GM19351 (cell line): Measurements from ENCODE around the gene BCL7B.
"Not testable (repeated sequence)": the region's sequence is repeated elsewhere in the genome, so short reads cannot be mapped to it uniquely, and the experiment has no call there.

ENCODE experiments used
- ATAC-seq: cut with Tn5 transposase; IDR thresholded peaks from one replicate; pipeline ENCODE4 v1.9.1; 2021; ENCODE audit warnings: mild to moderate bottlenecking, moderate library complexity; ENCODE audit not compliant: unreplicated experiment

The BCL7B gene

DNA sequence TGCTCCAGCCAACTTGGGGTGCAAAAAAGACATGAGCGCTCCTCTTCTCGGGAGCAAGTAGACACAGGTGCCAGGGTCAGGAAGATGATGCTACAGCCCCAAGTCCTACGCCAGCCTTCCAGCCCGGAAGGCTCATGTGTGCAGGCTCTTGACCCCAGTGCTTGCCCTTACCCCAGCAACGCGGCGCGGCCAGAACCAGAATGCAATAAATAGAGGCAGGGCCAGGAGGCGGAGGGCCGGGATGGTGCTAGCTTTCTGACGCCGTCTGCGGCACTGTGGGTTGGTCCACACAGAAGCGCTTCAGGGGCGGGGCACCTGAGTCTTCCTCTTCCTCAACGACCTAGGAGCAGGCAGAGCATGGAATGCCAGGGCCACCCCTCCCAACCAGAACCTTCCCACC lies 20.4 kb downstream of the BCL7B start:
- no peak for ATAC-seq

DNA sequence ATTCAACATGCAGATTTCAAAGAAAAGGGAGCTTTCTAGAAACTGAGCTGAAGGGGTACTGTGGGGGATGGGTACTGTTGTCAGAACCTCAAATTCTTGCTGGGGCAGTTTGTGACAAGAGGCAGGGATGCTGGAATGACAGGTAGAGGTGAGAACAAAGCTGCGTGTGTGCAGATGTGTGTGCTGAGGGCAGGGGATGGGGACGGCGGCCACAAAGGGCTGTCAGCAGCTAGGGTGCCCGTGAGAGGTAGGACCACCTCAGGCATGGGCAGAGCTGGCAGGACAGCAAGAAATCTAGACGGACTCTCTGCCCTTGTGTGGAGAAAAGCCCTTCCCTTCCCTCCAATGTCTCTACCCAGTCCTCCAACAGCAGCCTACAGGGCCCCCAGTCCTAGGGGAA lies 21.0 kb downstream of the BCL7B start:
- ATAC-seq = no peak

DNA sequence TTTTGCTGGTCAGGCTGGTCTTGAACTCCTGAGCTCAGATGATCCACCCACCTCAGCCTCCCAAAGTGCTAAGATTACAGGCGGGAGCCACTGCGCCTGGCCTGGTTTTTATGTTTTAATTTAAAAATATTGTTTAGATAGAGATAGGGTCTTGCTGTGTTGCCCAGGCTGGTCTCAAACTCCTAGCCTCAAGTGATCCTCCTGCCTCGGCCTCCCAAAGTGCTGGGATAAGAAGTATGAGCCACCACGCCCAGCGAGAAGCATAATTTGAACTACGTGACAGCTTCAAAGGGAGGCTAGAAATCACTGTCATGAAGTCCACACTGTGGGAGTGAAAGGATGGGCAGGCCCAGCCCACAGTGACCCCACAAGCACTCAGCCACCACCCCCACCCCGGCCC lies 21.6 kb downstream of the BCL7B start:
- ATAC-seq = not testable (repeated sequence)

DNA sequence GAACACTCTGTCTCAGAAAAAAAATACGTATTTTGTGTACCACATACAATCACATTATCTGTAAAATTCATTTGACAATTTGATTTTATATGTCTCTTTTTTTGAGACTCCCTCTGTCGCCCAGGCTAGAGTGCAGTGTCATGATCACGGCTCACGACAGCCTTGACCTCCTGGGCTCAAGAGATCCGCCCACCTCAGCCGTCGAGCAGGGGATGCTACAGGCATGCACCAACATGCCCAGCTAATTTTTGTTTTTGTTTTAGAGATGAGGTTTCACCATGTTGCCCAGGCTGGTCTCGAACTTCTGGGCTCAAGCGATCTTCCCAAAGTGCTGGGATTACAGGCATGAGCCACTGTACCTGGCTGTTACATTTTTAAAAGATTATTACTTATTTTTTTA lies 23.7 kb downstream of the BCL7B start:
- no peak for ATAC-seq

DNA sequence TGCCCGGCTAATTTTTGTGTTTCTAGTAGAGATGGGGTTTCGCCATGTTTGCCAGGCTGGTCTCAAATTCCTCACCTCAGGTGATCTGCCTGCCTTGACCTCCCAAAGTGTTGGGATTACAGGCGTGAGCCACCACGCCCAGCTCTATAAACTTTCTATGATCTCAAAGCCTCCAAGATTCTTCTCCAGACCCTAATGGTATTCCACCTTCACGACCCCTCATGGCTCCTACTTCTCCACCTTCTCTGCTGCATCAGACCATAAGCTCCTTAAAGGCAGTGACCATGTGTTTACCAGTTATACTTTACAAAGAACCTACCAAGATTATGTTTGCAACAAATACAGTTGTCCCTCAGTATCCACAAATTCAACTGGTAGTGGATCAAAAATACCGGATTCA lies 25.3 kb downstream of the BCL7B start:
- ATAC-seq = no peak

DNA sequence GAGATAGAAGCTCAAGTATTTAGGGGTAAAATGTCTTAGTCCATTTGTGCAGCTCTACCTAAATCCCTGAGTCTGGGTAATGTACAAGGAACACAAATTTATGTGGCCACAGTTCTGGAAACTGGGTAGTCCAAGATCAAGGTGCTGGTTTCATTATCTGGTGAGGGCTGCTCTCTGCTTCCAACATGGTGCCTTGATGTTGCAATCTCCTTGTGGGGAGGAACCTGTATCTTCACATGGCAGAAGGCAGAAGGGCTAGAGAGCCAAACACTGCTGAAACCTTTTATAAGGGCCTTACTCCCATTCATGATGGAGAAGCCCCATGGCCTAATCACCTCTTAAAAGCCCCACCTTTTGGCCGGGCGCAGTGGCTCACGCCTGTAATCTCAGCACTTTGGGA lies 26.7 kb downstream of the BCL7B start:
- no peak for ATAC-seq

DNA sequence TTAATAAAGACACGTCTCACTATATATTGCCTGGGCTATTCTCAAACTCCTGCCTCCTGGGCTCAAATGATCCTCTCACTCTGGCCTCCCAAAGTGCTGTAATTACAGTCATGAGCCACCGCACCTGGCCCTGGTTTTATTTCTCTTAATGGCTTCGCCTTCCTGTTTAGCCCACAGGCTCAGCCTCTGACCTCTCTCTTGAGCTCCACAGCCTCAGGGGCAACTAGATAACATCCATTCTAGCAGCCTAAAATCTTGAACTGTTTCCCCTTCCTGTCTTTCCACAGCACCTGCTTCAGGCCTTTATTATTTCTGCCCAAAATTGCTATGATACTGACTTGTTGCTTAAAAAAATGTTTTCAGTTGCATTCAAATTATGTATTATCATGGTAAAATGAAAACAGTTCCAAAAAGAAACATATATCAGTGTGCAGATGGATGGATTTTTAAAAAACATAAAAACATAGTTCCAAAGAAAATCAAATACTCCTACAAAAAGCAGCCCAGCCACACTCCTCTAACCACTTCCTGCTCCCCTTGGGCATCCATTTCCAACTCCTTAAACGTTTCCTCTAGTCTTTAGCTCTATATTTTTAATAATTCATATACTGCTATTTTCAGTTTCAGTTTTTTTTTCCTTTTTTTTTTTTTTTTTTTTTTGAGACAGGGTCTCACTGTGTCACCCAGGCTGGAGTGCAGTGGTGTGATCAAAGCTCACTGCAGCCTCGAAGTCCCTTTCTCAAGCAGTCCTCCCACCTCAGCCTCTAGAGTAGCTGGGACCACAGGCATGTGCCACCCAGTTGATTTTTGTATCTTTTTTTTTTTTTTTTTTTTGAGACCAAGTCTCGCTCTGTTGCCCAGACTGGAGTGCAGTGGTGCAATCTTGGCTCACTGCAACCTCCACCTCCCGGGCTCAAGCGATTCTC lies 30.3 kb downstream of the BCL7B start:
- ATAC-seq = no peak

DNA sequence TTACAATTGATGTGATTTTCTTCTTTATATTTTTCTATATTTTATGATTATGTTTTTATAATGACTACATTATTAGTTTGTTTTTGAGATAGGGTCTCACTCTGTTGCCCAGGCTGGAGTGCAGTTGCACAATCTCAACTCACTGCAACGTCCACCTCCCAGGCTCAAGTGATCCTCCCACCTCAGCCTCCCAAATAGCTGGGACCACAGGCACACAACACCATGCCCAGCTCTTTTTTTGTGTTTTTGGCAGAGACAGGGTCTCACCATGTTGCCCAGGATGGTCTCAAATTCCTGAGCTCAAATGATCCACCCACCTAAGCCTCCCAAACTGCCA lies 31.4 kb downstream of the BCL7B start:
- not testable (repeated sequence) for ATAC-seq

DNA sequence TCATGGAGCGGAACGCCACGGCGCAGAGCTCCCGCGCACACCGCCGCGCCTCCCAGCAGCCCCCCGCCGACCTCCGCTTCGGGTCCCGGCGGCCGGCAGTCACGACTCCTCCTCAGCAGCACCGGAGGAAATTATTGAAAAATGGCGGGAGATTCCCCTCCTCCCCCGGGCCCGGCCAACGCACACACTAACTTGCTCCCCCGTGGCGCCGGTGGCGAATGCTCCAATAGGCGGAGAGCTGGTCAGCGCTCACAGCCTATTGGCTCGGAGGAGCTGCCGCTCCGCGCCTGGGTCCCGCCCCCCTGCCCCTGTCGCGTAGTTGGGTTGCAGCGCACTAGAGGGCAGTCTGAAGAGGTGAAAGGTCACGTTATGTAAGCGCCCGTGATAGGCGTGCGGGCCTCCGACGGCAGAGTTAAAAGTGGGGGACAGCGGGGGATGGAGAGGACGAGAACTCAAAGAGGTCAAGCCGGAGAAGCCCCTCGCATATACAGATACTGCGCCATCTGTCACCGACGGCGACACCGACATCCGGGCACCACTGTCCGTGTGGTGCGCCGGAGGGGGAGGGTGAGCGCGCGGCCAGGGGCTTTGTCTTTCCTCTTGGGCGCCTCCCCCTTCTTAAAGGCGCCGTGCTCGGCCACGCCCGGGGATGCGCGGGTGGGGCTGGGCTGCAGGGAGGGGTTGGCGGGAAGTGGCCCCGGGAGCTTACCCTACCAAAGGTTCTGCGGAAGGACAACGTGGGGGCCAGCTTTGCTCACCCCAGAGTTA lies 35.2 kb downstream of the BCL7B start, which contains the start of gene BAZ1B:
BAZ1B (minus strand) TSS at position 189 of the 768 bp plus-strand sequence. CDS start 360 bp downstream, outside the sequence.
- peak; percentile 81 for ATAC-seq

DNA sequence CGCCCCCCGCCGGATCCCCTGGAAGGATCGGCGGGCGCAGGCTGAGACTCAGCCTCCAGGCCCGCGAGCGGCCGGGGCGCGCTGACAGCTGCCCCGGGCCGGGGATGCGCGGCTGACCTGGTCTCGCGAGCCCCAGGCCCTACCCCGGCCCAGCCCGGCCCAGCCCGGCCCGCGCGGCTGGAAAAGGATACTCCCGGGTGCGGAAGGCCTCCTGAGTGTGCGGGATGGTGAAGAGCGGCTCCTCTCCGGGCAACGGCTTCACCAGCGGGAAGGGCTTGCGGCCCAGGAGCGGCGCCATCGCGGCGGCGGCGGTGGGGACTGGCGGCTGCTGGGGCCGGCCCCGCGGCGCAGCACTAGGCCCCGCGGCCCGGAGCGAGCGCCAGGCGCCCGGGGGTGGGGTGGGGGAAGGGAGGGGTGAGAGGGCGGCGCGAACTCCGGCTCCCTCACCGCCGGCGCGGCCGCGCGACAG lies 35.8 kb downstream of the BCL7B start:
- ATAC-seq = peak; percentile 37

DNA sequence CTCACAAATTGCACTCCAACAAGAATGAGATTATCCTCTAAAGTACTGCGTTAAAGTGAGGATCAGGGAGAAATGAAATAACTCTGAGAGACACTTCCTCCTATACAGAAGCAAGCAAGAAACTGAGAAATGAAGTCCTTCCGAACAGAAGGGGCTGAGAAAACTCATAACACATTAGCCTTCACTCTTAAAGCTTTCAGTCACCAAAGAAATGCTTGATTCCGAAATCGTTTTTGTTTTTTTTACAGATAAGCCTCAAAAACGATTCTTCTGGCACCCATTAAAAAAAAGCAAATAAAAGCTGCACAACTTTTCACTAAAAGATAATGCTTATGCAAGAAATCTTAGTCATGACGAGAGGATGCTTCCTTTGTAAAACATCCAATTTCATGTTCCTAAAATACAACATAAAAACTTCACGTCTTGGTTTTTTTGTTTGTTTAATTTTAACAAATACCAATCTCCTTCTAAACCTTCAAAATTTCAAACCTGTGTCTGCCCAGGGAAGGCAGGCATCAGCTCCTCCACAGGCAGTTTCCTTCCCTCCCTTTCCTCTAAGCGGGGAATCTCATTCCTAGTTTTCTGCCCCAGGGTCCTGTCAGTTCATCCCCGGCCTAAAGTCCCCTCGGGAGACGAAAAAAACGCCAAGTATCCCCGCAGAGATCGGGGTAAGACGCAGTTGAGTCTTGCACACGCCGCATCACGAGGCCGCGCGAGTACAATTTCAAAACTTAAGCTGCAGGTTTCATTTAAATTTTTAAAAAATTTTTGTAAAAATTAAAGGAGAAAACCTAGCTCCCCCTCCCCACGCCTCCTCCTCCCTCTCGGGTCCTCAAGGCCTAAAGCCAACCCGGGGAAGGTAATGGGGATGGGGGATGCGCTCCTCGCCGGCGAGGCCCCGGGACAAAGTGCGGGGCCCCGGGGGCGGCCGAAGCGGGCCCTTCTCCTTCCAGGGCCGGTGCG lies 36.5 kb downstream of the BCL7B start:
- no peak for ATAC-seq

DNA sequence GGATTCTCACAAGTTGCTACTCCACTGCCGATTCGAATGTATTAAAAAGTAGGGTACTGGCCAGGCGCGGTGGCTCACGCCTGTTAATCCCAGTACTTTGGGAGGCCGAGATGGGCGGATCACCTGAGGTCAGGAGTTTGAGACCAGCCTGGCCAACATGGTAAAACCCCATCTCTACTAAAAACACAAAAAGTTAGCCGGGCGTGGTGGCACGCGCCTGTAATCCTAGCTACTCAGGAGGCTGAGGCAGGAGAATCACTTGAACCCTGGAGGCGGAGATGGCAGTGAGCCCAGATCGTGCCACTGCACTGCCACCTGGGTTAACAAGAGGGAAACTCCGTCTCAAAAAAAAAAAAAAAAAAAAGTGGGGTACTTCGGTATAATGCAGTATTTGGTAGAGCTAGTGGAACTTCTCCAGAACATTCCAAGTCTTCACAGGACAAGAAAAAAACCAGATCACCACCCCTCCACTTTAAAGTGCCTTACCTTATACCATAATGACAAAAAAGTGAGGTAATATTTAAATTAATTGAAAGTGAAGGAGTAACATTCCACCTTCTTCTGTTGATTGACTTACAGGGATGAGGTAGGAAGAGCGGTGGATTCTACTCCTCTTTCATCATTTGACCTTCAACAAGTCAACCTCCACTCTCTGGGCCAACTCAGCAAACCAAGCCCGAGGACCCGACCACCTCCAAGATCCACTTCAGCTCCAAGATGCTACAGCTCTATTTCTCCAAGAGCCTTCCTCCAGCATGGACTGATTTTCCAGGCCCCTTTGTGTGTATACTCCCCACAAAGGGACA lies 37.4 kb downstream of the BCL7B start:
- no peak for ATAC-seq

DNA sequence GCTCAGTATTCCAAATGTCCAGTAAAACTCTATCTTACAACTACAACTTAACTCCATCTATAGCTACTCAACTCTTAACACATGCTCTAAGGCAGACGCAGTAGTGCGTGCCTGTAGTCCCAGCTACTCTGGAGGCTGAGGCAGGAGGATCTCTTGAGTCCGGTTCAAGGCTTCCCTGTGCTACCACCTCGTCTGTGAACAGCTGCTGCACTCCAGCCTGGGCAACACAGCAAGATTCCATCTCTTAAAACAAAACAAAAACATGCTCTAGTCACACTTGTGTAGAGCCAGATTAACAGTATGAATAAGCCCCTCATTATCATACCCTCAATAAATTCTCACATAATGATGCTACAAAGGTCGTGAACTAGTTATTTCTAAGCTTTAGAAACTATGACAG lies 39.0 kb downstream of the BCL7B start:
- no peak for ATAC-seq

DNA sequence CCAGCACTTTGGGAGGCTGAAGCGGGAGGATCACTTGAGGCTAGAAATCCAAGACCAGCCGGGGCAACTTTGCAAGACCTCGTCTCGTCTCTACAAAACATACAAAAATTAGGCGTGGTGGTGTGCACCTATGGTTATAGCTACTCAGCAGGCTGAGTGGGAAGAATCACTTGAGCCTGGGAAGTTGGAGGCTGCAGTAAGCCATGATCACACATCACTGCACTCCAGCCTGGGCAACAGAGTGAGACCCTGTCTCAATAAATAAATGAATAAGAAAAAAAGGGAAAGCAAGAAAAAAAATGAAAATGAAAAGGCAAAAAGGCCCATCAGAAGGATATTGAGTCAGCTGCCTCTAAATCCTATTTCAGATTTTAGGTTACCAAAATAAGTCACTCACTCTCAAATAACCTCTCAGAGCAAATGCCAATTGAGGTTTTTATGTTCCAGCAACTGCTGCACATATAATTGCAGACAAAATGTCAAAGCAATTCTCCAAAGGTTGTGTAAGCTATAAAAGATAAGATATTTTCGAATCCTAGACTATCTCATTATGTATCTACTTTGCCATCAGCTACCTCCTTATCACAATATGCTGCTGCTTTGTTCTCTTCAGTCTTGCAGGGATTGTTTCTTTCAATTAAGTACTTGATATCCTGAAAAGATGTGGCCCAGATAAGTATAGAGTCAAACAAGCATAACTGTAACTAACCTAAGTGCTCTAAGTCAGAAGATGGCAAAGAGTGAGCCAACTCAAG lies 40.1 kb downstream of the BCL7B start:
- no peak for ATAC-seq

DNA sequence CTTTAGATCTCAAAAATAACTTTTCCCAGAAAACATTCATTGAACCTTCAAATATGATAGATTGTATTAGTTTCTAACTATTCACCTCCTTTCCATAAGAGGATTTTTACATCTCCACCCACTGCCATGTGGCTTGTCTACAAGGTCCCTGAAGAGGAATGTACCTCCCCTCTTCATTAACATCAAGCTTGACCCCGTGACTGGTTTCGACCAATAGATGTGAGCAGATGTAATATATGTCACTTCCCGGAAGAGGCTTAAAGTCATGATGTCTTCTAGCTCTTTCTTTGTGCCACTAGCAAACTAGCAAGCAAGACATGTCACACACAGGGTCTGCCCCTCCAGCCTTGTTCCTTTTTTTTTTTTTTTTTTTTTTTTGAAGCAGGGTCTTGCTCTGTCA lies 42.3 kb downstream of the BCL7B start:
- no peak for ATAC-seq

DNA sequence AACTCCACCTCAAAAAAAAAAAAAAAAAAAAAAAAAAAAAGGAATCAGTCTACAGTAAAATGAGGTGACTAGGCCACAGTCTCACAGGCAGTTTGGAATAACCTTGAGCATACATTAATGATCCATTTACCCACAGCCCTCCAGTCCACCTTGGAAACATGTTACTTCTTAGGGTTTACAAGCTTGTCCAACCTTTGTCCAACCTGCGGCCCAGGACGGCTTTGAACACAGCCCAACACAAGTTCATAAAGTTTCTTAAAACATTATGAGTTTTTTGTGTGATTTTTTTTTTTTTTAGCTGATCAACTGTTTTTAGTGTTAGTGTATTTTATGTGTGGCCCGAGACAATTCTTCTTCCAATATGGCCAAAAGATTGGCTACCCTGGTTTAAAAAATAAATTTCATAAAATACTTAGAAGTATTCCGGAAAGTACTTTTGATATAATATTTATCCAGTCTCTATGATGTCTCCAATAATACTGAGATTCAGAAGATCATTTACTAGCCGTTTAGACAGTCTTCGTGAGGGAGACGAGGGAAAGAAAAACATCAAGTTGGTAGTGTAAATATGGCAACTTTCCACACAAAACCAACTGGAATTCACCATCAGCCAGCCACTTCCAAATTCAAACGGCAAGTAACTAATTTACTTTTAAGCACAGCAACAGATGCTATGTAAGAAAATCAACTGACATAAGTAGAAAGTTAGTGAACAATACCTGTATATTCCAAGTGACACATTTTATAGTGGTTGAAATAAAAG lies 45.3 kb downstream of the BCL7B start:
- no peak for ATAC-seq

DNA sequence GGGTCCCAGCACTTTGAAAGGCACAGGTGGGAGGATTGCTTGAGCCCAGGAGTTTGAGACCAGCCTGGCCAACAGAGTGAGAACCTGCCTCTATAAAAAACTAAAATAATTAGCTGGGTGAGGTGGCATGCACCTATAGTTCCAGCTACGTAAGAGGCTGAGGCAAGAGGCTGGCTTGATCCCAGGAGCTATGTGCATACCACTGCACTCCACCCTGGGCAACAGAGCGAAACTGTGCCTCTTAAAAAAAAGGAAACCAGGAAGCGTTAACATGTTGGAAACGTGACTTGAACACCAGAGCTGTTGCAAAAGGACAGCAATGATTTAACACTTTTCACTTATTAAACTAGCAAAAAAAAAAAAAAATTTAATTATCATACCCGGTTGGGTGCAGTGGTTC lies 48.0 kb downstream of the BCL7B start:
- no peak for ATAC-seq

DNA sequence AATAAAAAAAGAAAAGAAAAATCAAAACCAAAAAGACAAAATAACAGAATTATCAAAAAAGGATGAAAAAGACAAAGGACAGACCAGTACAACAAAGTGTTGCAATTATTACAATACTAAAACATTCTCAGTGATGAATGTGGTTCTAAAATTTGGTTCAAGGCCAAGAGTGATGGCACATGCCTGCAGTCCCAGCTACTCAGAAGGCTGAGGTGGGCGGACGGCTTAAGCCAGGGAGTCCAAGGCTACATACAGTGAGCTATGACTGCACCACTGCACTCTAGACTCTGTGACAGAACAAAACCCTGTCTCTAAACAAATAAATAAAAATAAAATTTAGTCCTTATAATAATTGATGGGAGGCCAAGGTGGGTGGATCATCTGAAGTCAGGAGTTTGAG lies 49.9 kb downstream of the BCL7B start:
- no peak for ATAC-seq

DNA sequence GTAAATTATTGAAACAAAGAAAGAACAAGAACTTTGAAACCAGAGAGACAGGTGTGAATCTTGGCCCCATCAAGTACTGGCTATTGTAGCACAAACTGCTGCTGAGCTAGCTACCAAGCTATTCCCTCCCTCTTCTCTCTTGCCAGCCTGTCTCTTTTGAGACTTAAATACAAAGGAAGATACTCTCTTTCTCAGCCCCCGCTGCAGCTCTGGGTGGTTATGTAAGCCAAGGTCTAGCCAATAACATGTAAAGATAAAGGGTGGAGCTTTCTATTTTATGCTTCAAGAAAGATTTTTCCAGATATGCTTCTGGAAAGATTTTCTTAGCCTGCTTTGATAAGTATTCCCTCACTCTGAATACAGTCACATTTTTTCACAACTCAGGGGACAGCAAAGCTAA lies 52.6 kb downstream of the BCL7B start:
- ATAC-seq = no peak
